CD14-positive monocyte (primary cell): ENCODE data around the gene CXCL12. TPM values are rescaled to one million over a fixed set of nuclear protein-coding genes. Genes with fewer than 3 reads are reported as not detected.

Experiments used
- DNase-seq, 3 donors: peaks; one replicate each; pipeline ENCODE4 v3.0.0-alpha.2; 2011 to 2022
- H2AFZ ChIP-seq: 2 replicates; pipeline ENCODE4 v1.6.0; 2012; ENCODE audit warnings: mild to moderate bottlenecking, low read depth, low read length, inconsistent platforms; ENCODE audit not compliant: insufficient read depth, poor library complexity, severe bottlenecking
- H3K27ac ChIP-seq, 2 donors: 1 replicate in 1 of 2; 2 replicates in 1 of 2; pipeline ENCODE4 v1.5.1; 2012 to 2013; ENCODE audit warnings: low read length in 2 of 2, control low read depth in 1 of 2, inconsistent platforms in 1 of 2, low read depth in 1 of 2, mild to moderate bottlenecking in 1 of 2
- H3K27me3 ChIP-seq, 2 donors: one replicate each; pipeline versions ENCODE4 v1.6.0 to v1.6.1; 2011 to 2013; ENCODE audit warnings: low read length in 2 of 2; ENCODE audit not compliant: control insufficient read depth in 2 of 2, insufficient read depth in 2 of 2
- H3K36me3 ChIP-seq, 2 donors: replicated peaks in 1 of 2; 1 replicate in 1 of 2; 2 replicates in 1 of 2; pipeline versions ENCODE4 v1.5.1 to v1.6.1; 2012 to 2013; ENCODE audit warnings: low read length in 2 of 2, control low read depth in 1 of 2, inconsistent platforms in 1 of 2, mild to moderate bottlenecking in 1 of 2; ENCODE audit not compliant: insufficient read depth in 2 of 2, control insufficient read depth in 1 of 2
- H3K4me1 ChIP-seq, 2 donors: 1 replicate in 1 of 2; 2 replicates in 1 of 2; pipeline versions ENCODE4 v1.5.1 to v1.6.1; 2012 to 2013; ENCODE audit warnings: low read length in 2 of 2, control low read depth in 1 of 2, inconsistent platforms in 1 of 2, mild to moderate bottlenecking in 1 of 2, moderate library complexity in 1 of 2; ENCODE audit not compliant: insufficient read depth in 2 of 2, control insufficient read depth in 1 of 2
- H3K4me2 ChIP-seq: replicated peaks from 2 replicates; pipeline ENCODE3; 2012; ENCODE audit warnings: low read length, moderate library complexity, mild to moderate bottlenecking; ENCODE audit not compliant: poor library complexity, severe bottlenecking; ENCODE audit errors: extremely low read depth
- H3K4me3 ChIP-seq, 3 experiments: fragments of 200-600 bp in 1 of 3; sonication (generic) in 1 of 3; replicated peaks in 1 of 3; 1 replicate in 2 of 3; 2 replicates in 1 of 3; pipeline ENCODE4 v1.5.1; 2011 to 2013; ENCODE audit warnings: low read length in 3 of 3, mild to moderate bottlenecking in 3 of 3, control low read depth in 2 of 3, low read depth in 2 of 3, inconsistent platforms in 1 of 3, moderate library complexity in 1 of 3
- H3K79me2 ChIP-seq: 2 replicates; pipeline ENCODE4 v1.6.0; 2012; ENCODE audit warnings: mild to moderate bottlenecking, control low read depth, inconsistent platforms, low read length, moderate library complexity; ENCODE audit not compliant: insufficient read depth
- H3K9ac ChIP-seq: 2 replicates; pipeline ENCODE4 v1.6.0; 2017; ENCODE audit warnings: low read length, mild to moderate bottlenecking; ENCODE audit not compliant: insufficient read depth, poor library complexity, severe bottlenecking
- H3K9me3 ChIP-seq, 2 donors: replicated peaks in 1 of 2; 1 replicate in 1 of 2; 2 replicates in 1 of 2; pipeline versions ENCODE4 v1.5.1 to v1.6.1; 2012 to 2013; ENCODE audit warnings: low read length in 2 of 2, control low read depth in 1 of 2; ENCODE audit not compliant: control insufficient read depth in 1 of 2, insufficient read depth in 1 of 2
- H4K20me1 ChIP-seq: 2 replicates; pipeline ENCODE4 v1.6.0; 2012; ENCODE audit warnings: mild to moderate bottlenecking, low read length, control low read depth, moderate library complexity; ENCODE audit not compliant: insufficient read depth
- H3K27ac Mint-ChIP-seq, 7 donors: one replicate each; pipeline ENCODE4 v1.8.0; 2020; ENCODE audit warnings: mild to moderate bottlenecking in 7 of 7, mixed read lengths in 7 of 7, moderate library complexity in 6 of 7, inconsistent platforms in 2 of 7
- H3K27me3 Mint-ChIP-seq, 3 donors: one replicate each; pipeline ENCODE4 v1.8.0; 2021 to 2022; ENCODE audit warnings: low read depth in 3 of 3, mild to moderate bottlenecking in 3 of 3, mixed read lengths in 3 of 3, moderate library complexity in 3 of 3, inconsistent platforms in 1 of 3
- H3K36me3 Mint-ChIP-seq, 2 donors: one replicate each; pipeline ENCODE4 v1.8.0; 2020; ENCODE audit warnings: mixed read lengths in 2 of 2, inconsistent platforms in 1 of 2, mild to moderate bottlenecking in 1 of 2
- H3K4me1 Mint-ChIP-seq: one replicate; pipeline ENCODE4 v1.8.0; 2020; ENCODE audit warnings: mild to moderate bottlenecking, mixed read lengths
- H3K4me3 Mint-ChIP-seq, 2 donors: one replicate each; pipeline ENCODE4 v1.8.0; 2020; ENCODE audit warnings: mild to moderate bottlenecking in 2 of 2, mixed read lengths in 2 of 2, moderate library complexity in 1 of 2
- H3K9me3 Mint-ChIP-seq, 7 donors: one replicate each; pipeline ENCODE4 v1.8.0; 2020 to 2022; ENCODE audit warnings: mixed read lengths in 7 of 7, mild to moderate bottlenecking in 6 of 7, moderate library complexity in 6 of 7, inconsistent platforms in 2 of 7
- WGBS: methylation state at CpG from one replicate; pipeline ENCODE4 v1.1.5; 2013; ENCODE audit warnings: missing lambda C conversion rate; ENCODE audit not compliant: insufficient coverage; 5-methylcytosine and 5-hydroxymethylcytosine counted together
- intact Hi-C, 2 donors: fragments of 100-400 bp; cut with micrococcal nuclease; formaldehyde crosslinking; loops; one replicate each; pipeline versions ENCODE4 v1.15.0 to v1.15.1; 2023
- polyA plus RNA-seq, 3 donors: library from polyadenylated mRNA; depleted of rRNA in 1 of 3; unstranded in 2 of 3; stranded (reverse) in 1 of 3; fragments of 300-500 nt in 2 of 3; fragments of >200 nt in 1 of 3; fragmentation: Illumina TruSeq in 2 of 3; gene quantifications; 1 replicate in 2 of 3; 2 replicates in 1 of 3; pipeline ENCODE4 v1.2.3, GENCODE V29; 2012 to 2021
- TF ChIP-seq, protein P1 (sequence below): fragments of 200-600 bp; IDR thresholded peaks from one replicate; pipeline ENCODE4 v1.8.0; 2022; ENCODE audit warnings: antibody characterized with exemption, mild to moderate bottlenecking

The CXCL12 gene
- polyA plus RNA-seq, 3 donors: 0.21 TPM; not detected in 2

DNA sequence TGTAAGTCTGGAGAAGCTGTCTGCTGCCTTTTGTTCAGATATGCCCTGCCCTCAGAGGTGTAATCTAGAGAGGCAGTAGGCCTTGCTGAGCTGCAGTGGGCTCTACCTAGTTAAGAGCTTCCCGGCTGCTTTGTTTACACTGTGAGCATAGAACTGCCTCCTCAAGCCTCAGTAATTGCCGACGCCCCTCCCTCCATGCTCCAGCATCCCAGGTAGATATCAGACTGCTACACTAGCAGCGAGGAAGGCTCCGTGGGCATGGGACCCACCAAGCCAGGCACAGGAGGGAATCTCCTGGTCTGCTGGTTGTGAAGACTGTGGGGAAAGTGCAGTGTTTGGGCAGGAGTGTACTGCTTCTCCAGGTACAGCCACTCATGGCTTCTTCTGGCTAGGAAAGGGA, 26.4 kb upstream of the CXCL12 start:
- no peak overlapping the region for H3K27ac Mint-ChIP-seq
- intact Hi-C loops: no loop called here
- no peaks in the 10 kb centered on the region for H3K79me2 ChIP-seq
- no peak overlapping the region for H3K27ac ChIP-seq
- no peaks in the 10 kb centered on the region for H3K27me3 ChIP-seq
- H3K4me2 ChIP-seq: no peak overlapping the region
- WGBS: 100% methylated on average over 1 of the region's 5 CpGs
- no peak overlapping the region for H3K9ac ChIP-seq
- H3K4me3 ChIP-seq: no peak overlapping the region
- no peaks in the 10 kb centered on the region for H3K36me3 Mint-ChIP-seq
- H3K36me3 ChIP-seq: no peaks in the 10 kb centered on the region
- H3K9me3 Mint-ChIP-seq: peaks cover 10 to 29% (median 14%) of the 10 kb centered on the region in 7 donors
- peaks cover 0 to 6% of the 10 kb centered on the region in 2 donors for H3K9me3 ChIP-seq
- TF ChIP-seq, protein P1, sequence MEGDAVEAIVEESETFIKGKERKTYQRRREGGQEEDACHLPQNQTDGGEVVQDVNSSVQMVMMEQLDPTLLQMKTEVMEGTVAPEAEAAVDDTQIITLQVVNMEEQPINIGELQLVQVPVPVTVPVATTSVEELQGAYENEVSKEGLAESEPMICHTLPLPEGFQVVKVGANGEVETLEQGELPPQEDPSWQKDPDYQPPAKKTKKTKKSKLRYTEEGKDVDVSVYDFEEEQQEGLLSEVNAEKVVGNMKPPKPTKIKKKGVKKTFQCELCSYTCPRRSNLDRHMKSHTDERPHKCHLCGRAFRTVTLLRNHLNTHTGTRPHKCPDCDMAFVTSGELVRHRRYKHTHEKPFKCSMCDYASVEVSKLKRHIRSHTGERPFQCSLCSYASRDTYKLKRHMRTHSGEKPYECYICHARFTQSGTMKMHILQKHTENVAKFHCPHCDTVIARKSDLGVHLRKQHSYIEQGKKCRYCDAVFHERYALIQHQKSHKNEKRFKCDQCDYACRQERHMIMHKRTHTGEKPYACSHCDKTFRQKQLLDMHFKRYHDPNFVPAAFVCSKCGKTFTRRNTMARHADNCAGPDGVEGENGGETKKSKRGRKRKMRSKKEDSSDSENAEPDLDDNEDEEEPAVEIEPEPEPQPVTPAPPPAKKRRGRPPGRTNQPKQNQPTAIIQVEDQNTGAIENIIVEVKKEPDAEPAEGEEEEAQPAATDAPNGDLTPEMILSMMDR: no peak
- H3K4me1 Mint-ChIP-seq: peaks cover under 1% of the 10 kb centered on the region
- H4K20me1 ChIP-seq: no peaks in the 10 kb centered on the region
- H2AFZ ChIP-seq: no peak overlapping the region
- H3K4me1 ChIP-seq: peaks cover 0 to under 1% of the 10 kb centered on the region in 2 donors
- no peak for DNase-seq
- no peak overlapping the region for H3K4me3 Mint-ChIP-seq
- peaks cover 0 to 4% (median 4%) of the 10 kb centered on the region in 3 donors for H3K27me3 Mint-ChIP-seq

DNA sequence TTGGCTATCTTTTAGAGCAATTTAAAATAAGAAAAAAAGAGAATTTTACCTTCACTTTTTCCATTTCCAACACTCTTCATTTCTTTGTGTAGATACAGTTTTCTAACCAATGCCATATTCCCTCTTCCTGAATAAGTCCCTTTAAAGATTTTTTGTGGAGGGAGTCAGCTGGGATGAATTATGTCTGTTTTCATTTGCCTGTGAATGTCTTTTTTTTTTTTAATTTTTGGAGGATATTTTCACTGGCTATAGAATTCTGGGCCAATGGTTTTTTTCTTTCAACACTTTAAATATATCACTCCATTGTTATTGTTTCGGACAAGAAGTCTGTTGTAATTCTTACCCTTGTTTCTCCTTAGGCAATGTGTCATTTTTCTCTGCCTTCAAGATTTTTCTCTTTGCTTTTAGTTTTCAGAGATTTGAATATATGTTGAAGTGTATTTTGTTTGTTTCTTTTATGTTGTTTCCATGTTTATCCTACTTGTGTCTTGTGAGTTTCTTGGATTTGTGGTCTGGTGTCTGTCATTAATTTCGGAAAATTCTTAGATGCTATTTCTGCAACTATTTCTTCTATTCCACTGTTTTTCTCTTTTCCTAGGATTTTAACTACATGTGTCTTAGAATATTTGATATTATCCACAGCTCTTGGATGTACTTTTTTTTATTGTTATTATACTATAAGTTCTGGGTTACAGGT, 20.0 kb upstream of the CXCL12 start:
- DNase-seq: no peak
- H3K36me3 ChIP-seq: no peaks in the 10 kb centered on the region
- WGBS: no CpG with 5 or more reads among the region's 2 CpGs
- no peak overlapping the region for H3K4me3 ChIP-seq
- TF ChIP-seq, protein P1: no peak
- Mint-ChIP-seq H3K4me1 (no peaks in the 10 kb centered on the region), H3K36me3 (no peaks in the 10 kb centered on the region), H3K27me3 (peaks cover 6 to 13% (median 13%) of the 10 kb centered on the region in 3 donors), H3K27ac (no peak overlapping the region), H3K9me3 (peaks cover 0 to 15% (median 4%) of the 10 kb centered on the region in 7 donors), H3K4me3 (no peak overlapping the region)
- H3K27me3 ChIP-seq: peaks cover 0 to 2% of the 10 kb centered on the region in 2 donors
- H3K4me1 ChIP-seq: no peaks in the 10 kb centered on the region
- intact Hi-C loops: no loop called here
- H4K20me1 ChIP-seq: no peaks in the 10 kb centered on the region
- no peak overlapping the region for H3K27ac ChIP-seq
- no peak overlapping the region for H3K9ac ChIP-seq
- no peaks in the 10 kb centered on the region for H3K9me3 ChIP-seq
- H3K79me2 ChIP-seq: no peaks in the 10 kb centered on the region
- no peak overlapping the region for H2AFZ ChIP-seq
- no peak overlapping the region for H3K4me2 ChIP-seq
